ENCODE results near the gene ATRN. TPM values are rescaled to one million over a fixed set of nuclear protein-coding genes. Genes with fewer than 3 reads are reported as not detected.

Gene ATRN
- total RNA-seq, 1 donor from 2014 or later: 50.2 TPM

DNA sequence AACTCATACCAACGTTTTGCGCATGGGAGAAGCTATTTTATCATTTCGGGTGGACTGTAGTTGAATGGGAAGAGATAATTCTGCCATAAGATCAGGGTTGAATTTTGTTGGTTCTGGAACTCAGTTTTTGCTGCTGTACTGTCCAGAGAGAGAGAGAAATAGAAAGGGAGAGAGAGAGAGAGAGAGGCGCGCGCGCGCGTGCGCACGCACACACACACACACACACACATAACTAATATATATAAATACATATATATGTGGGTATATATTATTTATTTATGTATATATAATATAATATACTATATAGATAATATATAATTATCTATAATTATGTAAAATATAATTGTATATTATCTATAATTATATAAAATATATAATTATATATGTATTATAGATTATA, 21.9 kb downstream of the ATRN start:
- peaks cover under 1% of the 10 kb centered on the region for H3K9me3 Mint-ChIP-seq (ENCODE audit: unreplicated experiment)
- no peak for DNase-seq (ENCODE audit: extremely low spot score, unreplicated experiment)
- peaks cover under 1% of the 10 kb centered on the region for H3K36me3 Mint-ChIP-seq (ENCODE audit: unreplicated experiment)
- H3K4me1 Mint-ChIP-seq (ENCODE audit: unreplicated experiment): no peaks in the 10 kb centered on the region
- TF ChIP-seq, protein P1, sequence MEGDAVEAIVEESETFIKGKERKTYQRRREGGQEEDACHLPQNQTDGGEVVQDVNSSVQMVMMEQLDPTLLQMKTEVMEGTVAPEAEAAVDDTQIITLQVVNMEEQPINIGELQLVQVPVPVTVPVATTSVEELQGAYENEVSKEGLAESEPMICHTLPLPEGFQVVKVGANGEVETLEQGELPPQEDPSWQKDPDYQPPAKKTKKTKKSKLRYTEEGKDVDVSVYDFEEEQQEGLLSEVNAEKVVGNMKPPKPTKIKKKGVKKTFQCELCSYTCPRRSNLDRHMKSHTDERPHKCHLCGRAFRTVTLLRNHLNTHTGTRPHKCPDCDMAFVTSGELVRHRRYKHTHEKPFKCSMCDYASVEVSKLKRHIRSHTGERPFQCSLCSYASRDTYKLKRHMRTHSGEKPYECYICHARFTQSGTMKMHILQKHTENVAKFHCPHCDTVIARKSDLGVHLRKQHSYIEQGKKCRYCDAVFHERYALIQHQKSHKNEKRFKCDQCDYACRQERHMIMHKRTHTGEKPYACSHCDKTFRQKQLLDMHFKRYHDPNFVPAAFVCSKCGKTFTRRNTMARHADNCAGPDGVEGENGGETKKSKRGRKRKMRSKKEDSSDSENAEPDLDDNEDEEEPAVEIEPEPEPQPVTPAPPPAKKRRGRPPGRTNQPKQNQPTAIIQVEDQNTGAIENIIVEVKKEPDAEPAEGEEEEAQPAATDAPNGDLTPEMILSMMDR (IDR thresholded peaks at IDR 0.05): no peak
- no peak overlapping the region for H3K27ac Mint-ChIP-seq (ENCODE audit: unreplicated experiment)
- H3K4me3 Mint-ChIP-seq (ENCODE audit: unreplicated experiment): no peak overlapping the region
- H3K27me3 Mint-ChIP-seq (ENCODE audit: unreplicated experiment): no peaks in the 10 kb centered on the region

- TF ChIP-seq, protein P1 (IDR thresholded peaks at IDR 0.05): no peak
- H3K36me3 Mint-ChIP-seq (ENCODE audit: unreplicated experiment): peaks cover 4% of the 10 kb centered on the region
- H3K27me3 Mint-ChIP-seq (ENCODE audit: unreplicated experiment): no peaks in the 10 kb centered on the region
- no peak overlapping the region for H3K4me3 Mint-ChIP-seq (ENCODE audit: unreplicated experiment)
- H3K4me1 Mint-ChIP-seq (ENCODE audit: unreplicated experiment): no peaks in the 10 kb centered on the region
- H3K9me3 Mint-ChIP-seq (ENCODE audit: unreplicated experiment): peaks cover 4% of the 10 kb centered on the region
- DNase-seq (ENCODE audit: extremely low spot score, unreplicated experiment): no peak
- H3K27ac Mint-ChIP-seq (ENCODE audit: unreplicated experiment): no peak overlapping the region
Observed at GRCh38 chr20:3494218-3494617, 23.4 kb downstream of the ATRN start.

GRCh38 chr20:3502878-3503277, 32.1 kb downstream of the ATRN start:
- Mint-ChIP-seq H3K27me3 (ENCODE audit: unreplicated experiment) (no peaks in the 10 kb centered on the region), H3K4me1 (ENCODE audit: unreplicated experiment) (no peaks in the 10 kb centered on the region), H3K36me3 (ENCODE audit: unreplicated experiment) (peaks cover under 1% of the 10 kb centered on the region), H3K27ac (ENCODE audit: unreplicated experiment) (no peak overlapping the region), H3K4me3 (ENCODE audit: unreplicated experiment) (no peak overlapping the region), H3K9me3 (ENCODE audit: unreplicated experiment) (peaks cover under 1% of the 10 kb centered on the region)
- TF ChIP-seq, protein P1 (IDR thresholded peaks at IDR 0.05): no peak
- no peak for DNase-seq (ENCODE audit: extremely low spot score, unreplicated experiment)

DNA sequence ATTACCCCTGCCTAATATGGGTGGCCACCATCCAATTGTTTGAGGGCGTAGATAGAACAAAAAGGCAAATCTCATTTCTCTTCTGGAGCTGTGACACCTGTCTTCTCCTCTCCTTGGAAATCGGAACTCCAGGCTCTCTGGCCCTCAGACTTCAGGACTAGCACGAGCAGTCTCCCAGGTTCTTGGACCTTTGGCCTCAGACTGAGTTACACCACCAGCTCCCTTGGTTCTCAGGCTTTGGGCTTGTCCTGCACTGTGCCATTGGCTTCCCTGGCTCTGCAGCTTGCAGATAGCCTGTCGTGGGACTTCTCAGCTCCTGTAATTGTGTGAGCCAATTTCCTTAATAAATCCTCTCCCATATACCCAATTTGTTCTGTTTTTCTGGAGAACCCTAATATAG, 34.3 kb downstream of the ATRN start:
- DNase-seq (ENCODE audit: extremely low spot score, unreplicated experiment): no peak
- H3K4me3 Mint-ChIP-seq (ENCODE audit: unreplicated experiment): no peak overlapping the region
- no peak overlapping the region for H3K27ac Mint-ChIP-seq (ENCODE audit: unreplicated experiment)
- H3K27me3 Mint-ChIP-seq (ENCODE audit: unreplicated experiment): no peaks in the 10 kb centered on the region
- TF ChIP-seq, protein P1 (IDR thresholded peaks at IDR 0.05): no peak
- no peaks in the 10 kb centered on the region for H3K9me3 Mint-ChIP-seq (ENCODE audit: unreplicated experiment)
- H3K36me3 Mint-ChIP-seq (ENCODE audit: unreplicated experiment): no peaks in the 10 kb centered on the region
- H3K4me1 Mint-ChIP-seq (ENCODE audit: unreplicated experiment): no peaks in the 10 kb centered on the region

- no peaks in the 10 kb centered on the region for H3K4me1 Mint-ChIP-seq (ENCODE audit: unreplicated experiment)
- TF ChIP-seq, protein P1 (IDR thresholded peaks at IDR 0.05): no peak
- H3K27me3 Mint-ChIP-seq (ENCODE audit: unreplicated experiment): no peaks in the 10 kb centered on the region
- no peaks in the 10 kb centered on the region for H3K36me3 Mint-ChIP-seq (ENCODE audit: unreplicated experiment)
- H3K27ac Mint-ChIP-seq (ENCODE audit: unreplicated experiment): no peak overlapping the region
- no peak for DNase-seq (ENCODE audit: extremely low spot score, unreplicated experiment)
- H3K9me3 Mint-ChIP-seq (ENCODE audit: unreplicated experiment): no peaks in the 10 kb centered on the region
- H3K4me3 Mint-ChIP-seq (ENCODE audit: unreplicated experiment): no peak overlapping the region
Observed at GRCh38 chr20:3509064-3509463, 38.2 kb downstream of the ATRN start.

Measured in osteocyte (in vitro differentiated cells).